ENCODE data around the gene ISCU. TPM values are rescaled to one million over a fixed set of nuclear protein-coding genes. Genes with fewer than 3 reads are reported as not detected.

ISCU gene
- total RNA-seq, 2 donors from 2014 or later, result 93.7 to 97.5 TPM

GRCh38 chr12:108596854-108597558 lies 34.6 kb downstream of the ISCU start:
- no peaks in the 10 kb centered on the region for H3K9me3 ChIP-seq
- intact Hi-C loops (cut with DNase I), result no loop called here
- no peaks in the 10 kb centered on the region for H3K4me1 ChIP-seq
- TF ChIP-seq, protein P1, sequence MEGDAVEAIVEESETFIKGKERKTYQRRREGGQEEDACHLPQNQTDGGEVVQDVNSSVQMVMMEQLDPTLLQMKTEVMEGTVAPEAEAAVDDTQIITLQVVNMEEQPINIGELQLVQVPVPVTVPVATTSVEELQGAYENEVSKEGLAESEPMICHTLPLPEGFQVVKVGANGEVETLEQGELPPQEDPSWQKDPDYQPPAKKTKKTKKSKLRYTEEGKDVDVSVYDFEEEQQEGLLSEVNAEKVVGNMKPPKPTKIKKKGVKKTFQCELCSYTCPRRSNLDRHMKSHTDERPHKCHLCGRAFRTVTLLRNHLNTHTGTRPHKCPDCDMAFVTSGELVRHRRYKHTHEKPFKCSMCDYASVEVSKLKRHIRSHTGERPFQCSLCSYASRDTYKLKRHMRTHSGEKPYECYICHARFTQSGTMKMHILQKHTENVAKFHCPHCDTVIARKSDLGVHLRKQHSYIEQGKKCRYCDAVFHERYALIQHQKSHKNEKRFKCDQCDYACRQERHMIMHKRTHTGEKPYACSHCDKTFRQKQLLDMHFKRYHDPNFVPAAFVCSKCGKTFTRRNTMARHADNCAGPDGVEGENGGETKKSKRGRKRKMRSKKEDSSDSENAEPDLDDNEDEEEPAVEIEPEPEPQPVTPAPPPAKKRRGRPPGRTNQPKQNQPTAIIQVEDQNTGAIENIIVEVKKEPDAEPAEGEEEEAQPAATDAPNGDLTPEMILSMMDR (IDR thresholded peaks at IDR 0.05), result no peak
- H3K36me3 ChIP-seq, result no peaks in the 10 kb centered on the region
- H3K4me3 ChIP-seq, result peak overlapping the region; percentile 13
- DNase-seq, result no peak
- H3K27ac ChIP-seq, result peak overlapping the region; percentile 17
- peak overlapping the region in 1 of 2 donors; percentile 50 for H3K9ac ChIP-seq (ENCODE audit: low read depth in 2 of 2, low read length in 2 of 2)
- H3K27me3 ChIP-seq, result no peaks in the 10 kb centered on the region

DNA sequence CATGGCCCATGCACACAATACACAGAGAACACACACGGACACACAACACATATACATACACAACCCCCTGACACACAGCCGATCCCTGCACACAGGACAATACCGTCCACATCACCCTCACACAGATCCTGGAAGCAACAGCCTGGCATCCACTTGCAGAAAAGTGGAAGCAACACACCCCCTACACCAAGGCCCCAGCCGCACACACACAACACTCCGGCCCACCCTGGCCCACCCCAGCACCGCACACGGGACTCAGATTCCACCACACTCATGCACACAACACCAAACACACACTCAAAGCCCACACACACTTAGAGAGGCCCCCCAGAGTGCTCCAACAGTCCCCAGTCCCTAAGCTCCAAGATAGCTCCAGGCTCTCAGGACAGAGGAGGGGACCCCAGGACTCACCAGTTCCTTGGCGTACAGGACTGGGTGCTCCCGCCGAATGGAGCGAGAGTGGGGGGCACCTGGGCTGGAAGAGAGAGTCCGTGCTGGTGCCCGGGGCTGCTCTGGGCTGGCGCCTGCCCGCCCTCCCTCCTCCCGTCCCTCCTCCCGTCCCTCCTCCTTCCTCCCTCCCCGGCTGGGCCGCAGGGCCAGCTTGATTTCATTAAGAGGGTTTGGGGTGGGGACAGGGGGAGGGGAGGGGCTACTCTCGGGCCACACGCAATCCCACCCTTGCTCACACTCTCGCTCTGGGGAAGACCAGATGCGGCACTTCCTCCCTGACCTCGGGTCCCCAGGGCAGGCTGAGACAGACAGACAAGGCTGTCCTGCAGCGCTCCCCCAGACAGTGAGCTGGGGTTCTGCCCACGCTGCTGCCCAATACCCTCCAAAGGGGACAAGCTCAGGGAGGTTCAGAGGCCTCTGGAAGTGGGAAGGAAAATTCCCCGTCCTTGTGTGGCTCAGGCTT lies 35.4 kb downstream of the ISCU start, which contains the start of gene TMEM119:
TSS of gene TMEM119 (minus strand) at position 526 of the 913 bp plus-strand sequence. CDS start 5,701 bp downstream, outside the sequence.
- TF ChIP-seq, protein P1 (IDR thresholded peaks at IDR 0.05), result no peak
- peak within 1 kb of the TSS; percentile 34 to 50 for H3K9ac ChIP-seq (ENCODE audit: low read depth in 2 of 2, low read length in 2 of 2)
- peak; percentile 37 for DNase-seq
- intact Hi-C loops (cut with DNase I), result no loop called here
- H3K36me3 ChIP-seq, result no peaks in the 10 kb centered on the region
- peak within 1 kb of the TSS; percentile 13 for H3K4me3 ChIP-seq
- H3K27me3 ChIP-seq, result no peaks in the 10 kb centered on the region
- peak within 1 kb of the TSS; percentile 47 for H3K27ac ChIP-seq
- no peaks in the 10 kb centered on the region for H3K9me3 ChIP-seq
- H3K4me1 ChIP-seq, result no peaks in the 10 kb centered on the region

- Histone ChIP-seq H3K36me3 (no peaks in the 10 kb centered on the region), H3K27me3 (no peaks in the 10 kb centered on the region), H3K4me3 (no peak overlapping the region), H3K4me1 (no peaks in the 10 kb centered on the region), H3K9me3 (no peaks in the 10 kb centered on the region), H3K9ac (ENCODE audit: low read depth in 2 of 2, low read length in 2 of 2) (peak overlapping the region in 1 of 2 donors; percentile 34), H3K27ac (peak overlapping the region; percentile 47)
- TF ChIP-seq, protein P1 (IDR thresholded peaks at IDR 0.05), result no peak
- intact Hi-C loops (cut with DNase I), result no loop called here
- no peak for DNase-seq
These were observed 36.3 kb downstream of the ISCU start for GRCh38 chr12:108598553-108599250.

DNA sequence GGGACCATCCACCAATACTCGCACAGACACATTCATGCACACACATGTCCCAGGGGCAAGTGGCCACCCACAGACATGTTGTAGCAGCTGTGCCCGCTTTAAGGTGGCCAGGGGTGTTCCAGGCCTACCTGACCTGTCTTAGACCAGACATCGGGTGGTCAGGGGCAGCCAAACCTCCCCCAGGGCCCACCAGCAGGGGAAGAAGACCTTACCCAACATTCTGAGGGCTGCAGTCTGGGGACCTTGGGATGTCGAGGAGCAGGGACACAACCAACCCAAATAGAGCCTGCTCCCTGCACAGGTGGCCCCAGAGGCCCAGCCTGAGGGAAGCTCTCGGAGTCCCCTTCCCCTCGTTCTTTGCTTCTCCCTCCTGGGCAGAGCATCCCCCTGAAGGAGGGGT lies 37.1 kb downstream of the ISCU start:
- H3K9ac ChIP-seq (ENCODE audit: low read depth in 2 of 2, low read length in 2 of 2), result no peak overlapping the region
- no peaks in the 10 kb centered on the region for H3K36me3 ChIP-seq
- H3K27ac ChIP-seq, result no peak overlapping the region
- H3K4me1 ChIP-seq, result no peaks in the 10 kb centered on the region
- H3K27me3 ChIP-seq, result no peaks in the 10 kb centered on the region
- TF ChIP-seq, protein P1 (IDR thresholded peaks at IDR 0.05), result no peak
- H3K9me3 ChIP-seq, result no peaks in the 10 kb centered on the region
- intact Hi-C loops (cut with DNase I), result no loop called here
- DNase-seq, result no peak
- H3K4me3 ChIP-seq, result no peak overlapping the region
